Smooth muscle cell (in vitro differentiated cells): ENCODE measurements around the gene AMPH. TPM values are rescaled to one million over a fixed set of nuclear protein-coding genes. Genes with fewer than 3 reads are reported as not detected.

Experiments
- DNase-seq: peaks from one replicate; lab custom pipeline; 2025; ENCODE audit not compliant: unreplicated experiment; lab: John Stamatoyannopoulos, UW
- H2AFZ ChIP-seq: fragments of 200-600 bp; sonication (generic); 2 replicates; pipeline ENCODE4 v1.6.0; 2016; ENCODE audit warnings: antibody characterized with exemption, low read depth, mild to moderate bottlenecking
- H3F3A ChIP-seq: fragments of 200-600 bp; sonication (generic); 2 replicates; pipeline ENCODE4 v1.6.0; 2017; ENCODE audit warnings: antibody characterized with exemption, low read depth
- H3K27ac ChIP-seq: fragments of 200-600 bp; sonication (generic); 2 replicates; pipeline ENCODE4 v1.5.1; 2016; ENCODE audit warnings: low read depth, mild to moderate bottlenecking
- H3K27me3 ChIP-seq: fragments of 200-600 bp; sonication (generic); 2 replicates; pipeline ENCODE4 v1.6.1; 2016; ENCODE audit warnings: low read depth, mild to moderate bottlenecking
- H3K36me3 ChIP-seq: fragments of 200-600 bp; sonication (generic); 2 replicates; pipeline ENCODE4 v1.5.1; 2016; ENCODE audit warnings: low read depth
- H3K4me1 ChIP-seq: fragments of 200-600 bp; sonication (generic); 2 replicates; pipeline ENCODE4 v1.5.1; 2016; ENCODE audit warnings: low read depth
- H3K4me2 ChIP-seq: fragments of 200-600 bp; sonication (generic); 2 replicates; pipeline ENCODE4 v1.6.0; 2016; ENCODE audit warnings: mild to moderate bottlenecking
- H3K4me3 ChIP-seq: fragments of 200-600 bp; sonication (generic); 2 replicates; pipeline ENCODE4 v1.5.1; 2016; ENCODE audit warnings: mild to moderate bottlenecking
- H3K79me2 ChIP-seq: fragments of 200-600 bp; sonication (generic); 2 replicates; pipeline ENCODE4 v1.6.0; 2016; ENCODE audit warnings: low read depth, mild to moderate bottlenecking
- H3K9ac ChIP-seq: fragments of 200-600 bp; sonication (generic); 2 replicates; pipeline ENCODE4 v1.6.0; 2016; ENCODE audit warnings: low read depth
- H3K9me3 ChIP-seq: fragments of 200-600 bp; sonication (generic); replicated peaks from 2 replicates; pipeline ENCODE4 v1.5.1; 2016; ENCODE audit warnings: low read depth
- H4K20me1 ChIP-seq: fragments of 200-600 bp; sonication (generic); 2 replicates; pipeline ENCODE4 v1.6.0; 2016; ENCODE audit warnings: low read depth
- WGBS: methylation state at CpG from one replicate; pipeline ENCODE4 v1.1.7; 2016; ENCODE audit warnings: low lambda C conversion rate; 5-methylcytosine and 5-hydroxymethylcytosine counted together
- polyA plus RNA-seq: library from polyadenylated mRNA; unstranded; fragments of >200 nt; fragmentation: Nextera tagmentation; extraction: Ambion mirVana; gene quantifications from 2 replicates; pipeline ENCODE4 v1.2.1, GENCODE V29; 2016
- total RNA-seq: library from RNA; depleted of rRNA; stranded (reverse); fragments of >200 nt; gene quantifications from 2 replicates; pipeline ENCODE4 v1.2.3, GENCODE V29; 2014
- TF ChIP-seq, protein P1 (sequence below): fragments of 200-600 bp; sonication (generic); IDR thresholded peaks from 2 replicates; pipeline ENCODE4 v1.5.1; 2017; ENCODE audit warnings: borderline replicate concordance, mild to moderate bottlenecking, antibody characterized with exemption; ENCODE audit not compliant: insufficient read depth, poor library complexity, severe bottlenecking

The AMPH gene
- total and polyA plus RNA-seq, 2 experiments from 2014 or later: 1.6 to 2.4 TPM

DNA sequence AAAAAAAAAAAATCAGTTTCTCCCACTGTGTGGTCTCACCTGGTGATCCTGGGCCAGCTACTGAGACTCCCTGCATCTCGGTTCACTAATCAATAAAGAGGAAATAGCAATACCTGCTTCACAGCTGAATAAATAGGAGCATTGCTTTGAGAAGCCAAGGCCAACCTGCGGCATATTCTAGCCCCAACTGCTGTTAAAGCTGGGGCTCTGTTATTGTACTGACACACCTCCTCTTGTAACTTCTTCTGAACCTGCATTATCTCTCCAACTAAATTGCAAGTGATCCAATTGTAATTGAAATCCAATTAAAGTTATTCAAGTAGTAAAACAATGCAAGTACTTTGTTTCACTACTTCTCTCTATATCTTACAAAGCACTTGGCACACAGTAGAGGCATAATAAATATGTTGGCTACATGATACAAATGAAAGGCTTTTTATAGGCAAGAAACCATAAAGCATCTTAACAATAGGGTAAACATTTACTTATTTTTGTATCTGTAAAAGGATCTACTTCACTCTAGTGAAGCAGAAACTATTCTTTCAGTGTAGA is 38.4 kb downstream of the AMPH start:
- 74% methylated on average over 2 of the region's 2 CpGs for WGBS
- H3K27ac ChIP-seq: no peak overlapping the region
- no peak overlapping the region for H3K4me3 ChIP-seq
- no peak overlapping the region for H3K4me2 ChIP-seq
- TF ChIP-seq, protein P1, sequence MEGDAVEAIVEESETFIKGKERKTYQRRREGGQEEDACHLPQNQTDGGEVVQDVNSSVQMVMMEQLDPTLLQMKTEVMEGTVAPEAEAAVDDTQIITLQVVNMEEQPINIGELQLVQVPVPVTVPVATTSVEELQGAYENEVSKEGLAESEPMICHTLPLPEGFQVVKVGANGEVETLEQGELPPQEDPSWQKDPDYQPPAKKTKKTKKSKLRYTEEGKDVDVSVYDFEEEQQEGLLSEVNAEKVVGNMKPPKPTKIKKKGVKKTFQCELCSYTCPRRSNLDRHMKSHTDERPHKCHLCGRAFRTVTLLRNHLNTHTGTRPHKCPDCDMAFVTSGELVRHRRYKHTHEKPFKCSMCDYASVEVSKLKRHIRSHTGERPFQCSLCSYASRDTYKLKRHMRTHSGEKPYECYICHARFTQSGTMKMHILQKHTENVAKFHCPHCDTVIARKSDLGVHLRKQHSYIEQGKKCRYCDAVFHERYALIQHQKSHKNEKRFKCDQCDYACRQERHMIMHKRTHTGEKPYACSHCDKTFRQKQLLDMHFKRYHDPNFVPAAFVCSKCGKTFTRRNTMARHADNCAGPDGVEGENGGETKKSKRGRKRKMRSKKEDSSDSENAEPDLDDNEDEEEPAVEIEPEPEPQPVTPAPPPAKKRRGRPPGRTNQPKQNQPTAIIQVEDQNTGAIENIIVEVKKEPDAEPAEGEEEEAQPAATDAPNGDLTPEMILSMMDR: no peak
- H3K9ac ChIP-seq: no peak overlapping the region
- no peaks in the 10 kb centered on the region for H3K4me1 ChIP-seq
- no peaks in the 10 kb centered on the region for H3K36me3 ChIP-seq
- H2AFZ ChIP-seq: no peak overlapping the region
- H3K27me3 ChIP-seq: no peaks in the 10 kb centered on the region
- no peaks in the 10 kb centered on the region for H3K79me2 ChIP-seq
- H4K20me1 ChIP-seq: no peaks in the 10 kb centered on the region
- no peak for DNase-seq
- H3K9me3 ChIP-seq: no peaks in the 10 kb centered on the region
- H3F3A ChIP-seq: no peaks in the 10 kb centered on the region

DNA sequence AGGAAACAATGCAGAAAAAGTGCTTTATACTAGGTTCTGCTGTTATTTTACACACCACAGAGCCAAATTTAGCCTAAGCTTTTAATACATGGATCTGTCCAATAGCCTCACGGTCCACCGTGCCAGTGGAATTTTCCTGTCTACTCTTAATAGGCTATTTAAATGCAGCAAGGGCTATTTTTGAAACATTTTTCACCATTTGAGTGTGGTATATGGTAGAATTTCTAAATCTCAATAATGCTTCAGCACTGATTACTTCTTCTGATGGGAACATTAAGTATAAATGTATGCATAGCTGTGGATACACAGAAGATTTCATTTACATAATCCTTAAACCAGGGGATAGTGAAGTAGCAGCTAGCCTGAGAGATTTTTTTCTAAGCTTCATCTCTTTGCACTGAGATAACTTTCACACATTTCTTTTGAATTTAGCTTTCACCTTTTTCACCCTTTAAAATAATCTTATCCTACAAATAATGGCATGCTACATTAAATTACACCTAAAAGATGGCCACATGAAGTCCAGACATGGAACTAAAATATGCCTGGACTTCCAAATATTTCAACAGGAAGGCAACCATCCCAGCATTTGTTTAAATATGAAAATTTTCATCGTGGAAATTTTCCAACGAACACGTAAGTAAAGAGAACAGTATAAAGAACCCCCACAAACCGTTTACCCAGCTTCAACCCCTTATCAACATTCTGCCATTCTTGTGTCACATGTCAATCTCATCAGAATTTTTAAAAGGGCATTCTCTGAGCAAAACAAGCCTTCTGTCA is 45.4 kb downstream of the AMPH start:
- Histone ChIP-seq H3K9me3 (no peaks in the 10 kb centered on the region), H3K4me1 (no peaks in the 10 kb centered on the region), H3K4me2 (no peak overlapping the region), H3K27me3 (peaks cover 10% of the 10 kb centered on the region), H3F3A (no peaks in the 10 kb centered on the region), H3K4me3 (no peak overlapping the region), H3K79me2 (no peaks in the 10 kb centered on the region), H3K9ac (no peak overlapping the region), H2AFZ (no peak overlapping the region), H4K20me1 (no peaks in the 10 kb centered on the region), H3K27ac (no peak overlapping the region), H3K36me3 (no peaks in the 10 kb centered on the region)
- 61% methylated on average over 6 of the region's 6 CpGs for WGBS
- DNase-seq: no peak
- TF ChIP-seq, protein P1: no peak

DNA sequence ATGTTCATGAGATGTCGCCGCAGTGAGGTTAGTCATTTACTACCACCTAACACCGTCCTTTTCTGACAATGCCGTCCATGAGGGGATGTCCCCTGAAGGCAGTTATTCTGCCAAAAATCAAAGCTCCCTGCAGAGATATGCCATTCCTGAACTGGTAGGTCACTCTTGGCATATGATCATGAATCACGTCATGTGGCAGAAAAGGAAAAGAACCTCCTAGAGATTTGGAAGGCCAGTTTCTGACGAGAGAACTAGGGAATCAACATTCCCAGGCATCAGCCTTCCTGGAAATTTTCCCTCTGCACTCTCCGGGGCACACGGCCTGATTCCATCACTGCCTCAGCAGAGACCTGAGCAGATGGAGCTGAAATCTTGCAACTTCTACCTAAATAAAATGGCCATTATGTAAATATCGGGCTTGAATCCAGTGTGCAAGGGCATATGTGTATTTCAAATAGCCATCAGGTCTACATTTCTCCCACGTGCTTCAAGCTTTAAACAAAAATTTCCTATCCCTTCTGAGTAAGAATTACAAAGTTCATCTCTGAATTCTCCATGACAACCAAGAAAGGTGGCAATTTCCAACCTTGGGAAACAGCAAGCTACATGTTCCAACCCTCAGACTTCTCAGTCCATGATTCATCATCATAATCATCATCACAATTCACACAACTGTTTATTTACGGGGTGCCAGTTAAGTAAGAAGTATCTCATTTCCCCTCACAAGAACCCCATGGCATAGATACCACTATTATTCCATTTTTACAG is 46.5 kb downstream of the AMPH start:
- no peak for DNase-seq
- H3K4me1 ChIP-seq: no peaks in the 10 kb centered on the region
- WGBS: 80% methylated on average over 11 of the region's 11 CpGs
- no peak overlapping the region for H3K27ac ChIP-seq
- H3K4me2 ChIP-seq: no peak overlapping the region
- no peaks in the 10 kb centered on the region for H3K9me3 ChIP-seq
- no peak overlapping the region for H2AFZ ChIP-seq
- no peaks in the 10 kb centered on the region for H3K36me3 ChIP-seq
- H3F3A ChIP-seq: no peaks in the 10 kb centered on the region
- H3K27me3 ChIP-seq: peaks cover 10% of the 10 kb centered on the region
- H4K20me1 ChIP-seq: no peaks in the 10 kb centered on the region
- TF ChIP-seq, protein P1: no peak
- no peak overlapping the region for H3K4me3 ChIP-seq
- H3K79me2 ChIP-seq: no peaks in the 10 kb centered on the region
- no peak overlapping the region for H3K9ac ChIP-seq
